HG03108 (cell line): ENCODE measurements around the gene ALDH3A1.

Source experiments
- ATAC-seq: cut with Tn5 transposase; IDR thresholded peaks from one replicate; pipeline ENCODE4 v1.9.1; 2021; ENCODE audit warnings: moderate library complexity; ENCODE audit not compliant: unreplicated experiment

ALDH3A1 gene

DNA sequence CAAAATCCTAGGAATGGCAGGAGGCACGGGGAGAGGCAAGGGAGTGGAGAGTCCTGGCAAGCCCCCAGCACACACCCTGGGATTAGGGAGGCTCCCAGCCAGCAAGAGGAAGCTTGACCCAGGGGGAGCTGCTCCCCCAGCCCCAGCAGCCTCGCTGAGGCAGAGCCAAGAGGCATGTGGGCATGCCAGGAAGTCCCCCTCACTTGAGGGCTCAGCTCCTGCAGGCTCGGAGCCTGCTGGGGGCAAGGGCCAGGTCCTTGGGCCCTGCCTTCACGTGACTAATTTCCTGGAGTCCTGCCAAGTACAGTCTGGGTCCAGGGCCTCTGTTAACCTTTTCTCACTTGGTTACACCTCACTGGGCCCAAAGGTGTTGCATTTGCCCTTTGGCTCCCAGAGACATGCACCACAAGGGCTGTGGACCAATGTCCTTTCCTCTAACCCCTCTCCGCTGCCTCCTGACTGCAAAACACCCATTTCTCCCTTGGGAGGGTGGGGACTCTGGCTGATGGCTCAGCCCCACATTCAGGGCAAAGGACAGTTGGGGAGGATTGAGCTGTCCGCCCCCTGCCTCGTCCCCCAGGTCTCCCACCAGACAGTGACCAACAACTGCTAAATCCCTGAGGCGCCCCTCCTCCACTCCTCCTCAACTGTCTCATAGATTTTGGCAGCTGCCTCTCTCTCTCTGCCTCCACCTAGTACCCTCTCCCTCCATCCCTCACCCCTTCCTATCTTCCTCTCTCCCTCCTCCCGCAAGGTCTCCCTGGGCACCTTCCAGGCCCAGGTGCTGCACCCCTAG lies 27.3 kb downstream of the ALDH3A1 start:
- no peak for ATAC-seq

DNA sequence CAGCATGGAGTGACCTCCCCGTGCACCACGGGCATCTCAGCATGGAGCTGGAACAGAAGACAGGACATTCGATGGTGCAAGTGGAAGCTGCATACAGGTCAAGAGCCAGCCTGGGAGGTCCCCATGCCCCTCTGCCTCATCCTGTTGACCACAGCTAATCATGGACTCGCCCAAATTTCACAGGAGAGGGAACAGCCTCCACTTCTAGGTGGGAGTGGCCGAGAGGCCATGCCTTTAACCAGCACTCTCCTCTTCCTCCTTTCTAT lies 28.0 kb downstream of the ALDH3A1 start:
- ATAC-seq: no peak

DNA sequence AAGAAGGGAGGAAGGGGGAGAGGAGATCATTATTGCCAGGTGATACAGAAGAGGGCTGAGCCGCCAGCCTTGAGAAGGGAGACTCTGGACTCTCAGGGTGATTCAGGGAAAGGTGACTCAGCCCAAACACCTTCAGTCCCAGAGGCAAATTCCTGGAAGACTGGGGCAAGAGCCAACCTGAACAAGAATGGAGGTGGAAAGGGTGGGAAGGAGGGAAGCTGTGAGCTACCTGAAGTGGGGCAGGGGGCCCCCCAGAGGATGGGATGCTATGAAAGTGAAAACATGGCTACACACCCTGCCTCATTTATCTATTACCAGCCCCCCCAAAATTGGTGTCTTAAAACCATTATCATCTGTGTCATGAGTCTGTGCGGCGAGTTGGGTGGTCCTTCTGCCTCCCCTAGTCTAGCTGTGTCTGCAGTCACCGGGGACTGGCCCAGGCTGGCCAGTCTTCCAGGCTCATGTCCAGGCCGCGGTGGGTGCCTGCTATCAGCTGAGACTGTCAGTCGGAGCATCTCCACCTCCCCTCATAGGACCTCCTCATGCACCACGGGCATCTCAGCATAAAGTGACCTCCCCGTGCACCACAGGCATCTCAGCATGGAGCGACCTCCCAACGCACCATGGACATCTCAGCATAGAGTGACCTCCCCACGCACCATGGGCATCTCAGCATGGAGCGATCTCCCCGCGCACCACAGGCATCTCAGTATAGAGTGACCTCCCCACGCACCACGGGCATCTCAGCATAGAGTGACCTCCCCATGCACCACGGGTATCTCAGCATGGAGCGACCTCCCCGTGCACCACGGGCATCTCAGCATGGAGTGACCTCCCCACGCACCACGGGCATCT lies 28.5 kb downstream of the ALDH3A1 start:
- no peak for ATAC-seq

DNA sequence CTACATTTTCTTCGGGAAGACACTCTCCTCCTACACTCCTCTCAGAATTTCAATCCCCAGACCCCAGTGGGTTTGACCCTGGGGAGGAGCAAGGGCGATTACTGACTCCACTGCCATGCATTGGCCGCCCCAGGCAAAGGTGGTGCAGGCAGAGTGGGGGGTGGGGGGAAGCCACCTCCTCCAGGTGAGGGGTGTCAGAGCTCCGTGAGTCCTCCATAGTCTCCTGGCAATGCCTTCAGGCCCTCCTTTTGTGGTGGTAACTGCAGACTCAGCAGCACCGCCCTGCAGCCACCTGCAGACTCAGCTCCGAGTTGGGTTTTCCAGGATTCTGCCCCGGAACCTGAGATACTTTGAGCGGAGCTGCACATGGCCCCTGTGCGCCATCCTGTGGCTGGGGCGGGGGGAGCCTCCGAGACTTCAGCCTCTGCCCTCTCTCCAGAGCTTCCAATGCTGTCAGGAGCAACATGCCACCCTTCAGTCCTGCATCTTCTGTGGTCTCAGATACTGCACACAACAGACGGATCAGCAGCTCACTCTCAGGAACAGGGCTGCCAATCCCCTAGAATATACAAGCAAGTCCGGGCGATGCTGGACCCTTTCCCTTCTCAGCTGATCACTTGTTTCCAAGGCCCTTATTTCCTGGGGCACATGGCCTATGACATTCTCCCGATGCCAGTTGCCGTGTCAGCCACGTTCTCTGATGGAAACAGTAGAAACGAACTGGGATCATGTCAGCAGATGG lies 29.3 kb downstream of the ALDH3A1 start:
- no peak for ATAC-seq

DNA sequence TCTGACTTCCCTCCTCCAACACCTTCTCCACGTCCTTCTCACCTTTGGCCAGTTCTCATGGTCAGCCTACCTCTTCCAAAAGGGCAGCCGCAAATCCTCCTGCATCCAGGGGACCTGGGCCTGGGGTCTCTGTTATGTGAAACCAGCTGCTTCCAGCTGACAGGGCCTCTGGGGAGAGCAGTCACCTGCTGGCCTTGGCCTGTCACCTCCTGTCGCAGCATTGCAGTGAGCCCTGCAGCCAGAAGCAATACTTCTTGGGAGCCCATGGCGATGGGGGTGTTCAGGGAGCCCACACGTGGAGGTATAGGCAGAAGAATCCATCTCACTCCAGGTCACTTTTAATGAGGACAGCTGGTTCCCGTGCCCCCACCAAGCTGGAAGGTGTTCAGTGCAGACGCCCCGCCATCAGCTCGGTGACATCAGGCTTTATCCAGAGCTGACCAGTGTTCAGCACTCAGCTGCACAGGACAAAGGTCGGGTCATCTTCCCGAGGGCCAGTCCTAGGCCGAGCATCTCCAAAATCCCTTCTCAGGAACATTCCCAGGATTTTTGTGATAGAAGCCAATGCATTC lies 30.0 kb downstream of the ALDH3A1 start:
- no peak for ATAC-seq

DNA sequence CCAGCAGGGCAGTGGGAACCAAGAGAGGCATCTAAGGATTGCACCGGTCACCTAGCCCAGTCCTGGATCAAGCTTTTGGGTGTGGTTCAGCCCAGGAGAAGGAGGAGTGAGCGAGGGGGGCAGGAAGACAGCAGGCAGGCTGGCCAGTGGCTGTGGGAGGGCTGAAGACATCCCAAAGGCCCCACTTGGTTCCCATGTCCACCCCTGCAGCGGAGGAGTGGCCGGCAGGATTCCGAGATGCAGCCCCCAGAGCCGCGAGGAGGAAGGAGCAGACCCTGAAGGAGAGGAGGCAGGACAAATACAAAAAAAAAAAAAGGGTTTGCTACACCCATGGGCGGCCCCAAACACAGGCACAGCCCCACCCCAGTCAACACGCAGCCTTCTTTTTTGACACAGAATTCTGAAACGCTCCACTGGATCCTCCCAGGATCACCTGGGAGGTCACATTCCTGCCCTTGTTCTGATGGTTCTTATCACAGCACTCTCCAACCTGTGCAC lies 30.6 kb downstream of the ALDH3A1 start:
- no peak for ATAC-seq

DNA sequence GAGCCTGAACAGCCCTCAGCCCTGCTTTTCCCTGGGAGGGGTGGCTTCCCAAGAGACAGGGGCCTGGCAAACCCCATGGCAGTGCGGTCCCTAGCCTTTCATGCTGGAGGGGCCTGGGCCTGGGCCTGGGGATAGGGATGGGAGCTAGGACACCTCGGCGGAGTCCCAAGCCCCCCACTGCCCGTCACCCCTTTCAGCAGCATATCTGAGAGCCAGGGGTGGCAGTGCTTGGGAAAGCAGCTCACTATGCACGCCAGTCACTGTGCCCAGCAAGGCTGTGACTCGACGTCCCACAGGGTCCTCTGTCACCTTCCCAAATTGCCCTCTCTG lies 31.1 kb downstream of the ALDH3A1 start:
- ATAC-seq: no peak

DNA sequence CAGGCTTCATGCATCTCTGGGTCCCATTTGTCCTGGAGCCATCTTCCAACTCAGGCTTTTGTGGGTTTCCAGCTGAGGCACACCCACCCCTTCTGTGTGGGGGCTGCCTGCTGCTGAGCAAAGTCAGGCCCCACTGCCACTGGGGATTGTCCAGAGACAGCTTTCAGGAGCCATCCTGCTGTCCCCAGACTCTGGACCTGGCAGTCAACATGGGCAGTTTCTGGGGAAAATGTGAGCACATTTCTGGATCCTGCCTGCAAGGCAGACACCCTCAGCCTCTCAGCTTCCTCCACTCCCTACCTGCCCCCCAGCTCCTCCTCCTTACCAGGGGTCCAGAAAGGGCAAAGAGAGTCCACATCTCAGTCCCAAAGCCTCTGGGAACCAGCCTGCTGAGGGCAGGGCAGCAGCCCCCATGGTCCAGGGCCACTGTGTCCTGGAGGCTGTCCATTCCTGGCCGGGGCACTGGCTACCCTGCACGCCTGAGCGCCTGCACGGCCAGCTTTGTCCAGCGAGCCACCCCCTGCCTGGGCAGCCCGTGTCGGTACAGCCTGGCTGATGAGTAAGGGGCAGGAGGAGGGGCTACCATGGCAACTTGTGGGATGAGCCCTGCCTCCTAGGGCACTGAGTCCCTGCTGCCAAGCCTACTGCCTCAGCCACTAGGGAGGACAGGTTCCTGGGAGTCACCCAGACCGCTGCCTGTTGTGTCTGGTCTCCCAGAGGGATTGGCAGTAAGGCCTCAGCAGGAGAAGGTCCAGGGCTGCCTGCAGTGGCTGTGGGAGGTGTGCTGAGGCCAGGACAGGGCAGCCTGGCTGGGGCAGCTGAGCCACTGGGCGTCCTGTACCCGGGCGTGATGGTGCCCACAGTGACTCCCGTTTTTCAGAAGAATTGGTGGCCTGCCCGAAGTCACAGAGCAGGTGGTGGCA lies 31.7 kb downstream of the ALDH3A1 start, which contains the start of gene SLC47A2:
Gene SLC47A2, minus strand, starts transcription at position 477 of the 923 bp plus-strand sequence. Its CDS starts 29 bp downstream, at position 448.
- ATAC-seq: no peak

DNA sequence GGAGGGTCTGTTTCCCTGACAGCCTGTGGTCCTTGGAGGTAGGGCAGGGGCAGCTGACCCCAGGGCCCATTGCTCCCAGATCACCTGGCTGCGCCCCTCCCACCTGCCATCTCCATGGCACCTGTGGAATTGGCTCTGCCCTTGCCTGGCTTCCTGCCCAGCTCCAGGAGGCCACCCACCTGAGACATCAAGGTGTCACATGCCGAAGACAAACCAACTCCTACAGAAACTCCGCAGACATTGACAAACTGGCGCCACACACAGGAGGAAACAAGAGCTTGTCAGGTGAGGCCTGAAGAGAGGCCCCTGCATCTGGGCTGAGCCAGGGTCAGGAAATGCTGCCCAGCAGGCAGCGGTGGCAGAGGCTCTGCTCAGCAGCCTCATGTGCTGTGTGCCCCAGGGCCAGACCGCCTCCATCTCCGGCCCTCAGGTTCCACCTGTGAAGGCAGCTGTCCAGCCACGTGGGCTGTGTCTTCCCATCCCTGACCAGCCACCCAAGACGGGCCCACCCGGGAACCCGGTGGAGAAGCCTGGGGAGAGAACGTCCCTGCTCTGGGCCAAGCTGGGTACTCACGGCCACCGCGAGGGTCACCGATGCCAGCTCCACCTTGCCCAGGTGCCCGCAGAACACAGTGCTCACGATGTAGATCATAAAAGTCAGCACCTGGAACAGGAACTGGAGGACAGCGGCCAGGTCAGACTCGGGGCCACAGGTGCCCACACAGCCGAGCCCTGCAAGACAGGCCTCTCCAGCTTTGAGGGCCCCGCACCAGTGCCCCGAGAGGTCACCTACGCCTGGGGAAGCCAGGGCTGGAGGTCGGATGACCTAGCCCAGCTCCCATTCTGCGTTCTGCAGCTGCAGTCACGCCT lies 33.3 kb downstream of the ALDH3A1 start:
- no peak for ATAC-seq

DNA sequence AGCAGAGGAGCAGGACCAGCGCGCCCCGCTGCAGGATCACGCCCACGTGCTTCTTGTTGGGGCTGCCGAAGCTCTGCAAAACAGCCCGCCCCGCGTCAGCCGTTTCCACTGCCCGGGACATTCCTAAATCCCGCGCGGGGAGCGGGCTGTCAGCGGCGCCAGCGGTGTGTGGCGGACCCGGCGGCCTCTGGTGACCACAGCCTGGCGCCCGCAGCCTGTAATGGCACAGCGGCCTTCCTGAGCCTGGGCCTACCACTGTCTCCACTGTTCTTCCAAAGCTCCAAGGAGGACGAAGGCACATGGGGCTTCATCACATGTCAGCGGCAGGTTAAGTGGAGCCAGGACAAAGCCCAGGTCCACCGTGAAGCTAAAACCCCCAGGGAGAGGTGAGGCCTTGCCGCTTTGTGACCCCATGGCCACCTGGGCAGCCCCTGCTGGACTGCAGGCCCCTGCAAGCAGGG lies 34.2 kb downstream of the ALDH3A1 start:
- no peak for ATAC-seq

DNA sequence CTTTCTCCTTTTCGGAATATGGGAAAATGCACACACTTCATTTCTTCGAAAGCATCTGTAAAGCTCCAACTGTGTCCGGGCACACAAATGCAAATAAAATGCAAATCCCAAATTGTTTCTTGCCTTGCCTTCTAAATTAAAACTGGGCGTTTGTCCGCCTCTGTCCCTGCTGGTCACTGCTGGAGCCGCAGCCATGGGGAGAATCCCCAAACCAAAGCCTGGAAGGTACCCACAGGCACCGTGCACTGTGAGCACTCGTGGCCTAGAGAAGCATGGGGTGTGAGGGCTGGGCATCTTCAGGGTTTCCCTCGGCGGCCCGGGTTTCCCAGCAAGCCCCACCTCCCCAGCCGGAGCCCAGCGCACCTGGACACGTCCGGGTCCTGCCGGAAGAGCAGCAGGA lies 34.6 kb downstream of the ALDH3A1 start:
- no peak for ATAC-seq

DNA sequence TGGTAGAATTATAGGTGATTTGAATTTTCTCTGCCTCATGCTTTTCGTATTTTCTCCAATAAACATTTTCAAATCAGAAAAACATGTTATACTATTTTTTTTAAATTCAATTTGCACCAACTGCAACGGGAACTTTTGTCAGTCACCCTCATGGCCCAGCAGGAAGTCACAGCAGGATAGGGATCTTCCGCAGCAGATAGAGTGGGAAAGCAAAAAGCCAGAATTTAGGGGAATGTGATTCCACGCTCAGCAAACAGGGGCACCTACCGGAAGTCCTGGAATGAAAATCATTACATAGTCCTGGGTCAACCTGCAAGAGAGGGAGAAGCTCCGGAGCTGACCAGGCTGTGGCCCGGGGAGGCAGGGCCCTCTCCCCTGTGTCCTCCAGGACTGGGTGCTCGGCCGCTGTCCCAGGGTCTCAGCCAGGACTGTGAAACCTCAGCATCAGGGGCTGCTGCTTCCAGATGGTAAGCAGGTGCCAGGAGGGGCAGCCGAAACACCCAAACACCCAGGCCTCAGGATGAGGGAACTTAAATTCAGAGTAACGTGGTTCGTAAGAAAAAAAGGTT lies 35.6 kb downstream of the ALDH3A1 start:
- no peak for ATAC-seq

DNA sequence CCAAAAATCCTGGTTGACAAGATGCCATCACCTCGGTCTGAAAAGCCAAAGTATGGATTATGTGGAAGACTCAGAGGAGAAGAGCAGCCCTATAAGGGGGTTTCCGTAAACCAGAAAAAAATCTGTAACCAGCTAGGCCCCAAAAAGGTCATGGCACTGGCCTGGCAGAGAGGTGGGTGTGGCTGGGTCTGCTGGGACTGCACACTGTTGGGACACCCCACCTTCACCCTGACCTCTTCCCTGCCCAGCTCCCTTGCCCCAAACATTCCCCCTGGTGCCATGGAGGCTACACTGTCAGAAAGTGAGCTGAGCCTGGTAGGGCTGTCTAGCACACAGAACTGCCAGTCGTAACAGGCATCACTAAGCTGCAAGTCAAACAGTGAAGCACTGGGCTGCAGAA lies 38.3 kb downstream of the ALDH3A1 start:
- no peak for ATAC-seq

DNA sequence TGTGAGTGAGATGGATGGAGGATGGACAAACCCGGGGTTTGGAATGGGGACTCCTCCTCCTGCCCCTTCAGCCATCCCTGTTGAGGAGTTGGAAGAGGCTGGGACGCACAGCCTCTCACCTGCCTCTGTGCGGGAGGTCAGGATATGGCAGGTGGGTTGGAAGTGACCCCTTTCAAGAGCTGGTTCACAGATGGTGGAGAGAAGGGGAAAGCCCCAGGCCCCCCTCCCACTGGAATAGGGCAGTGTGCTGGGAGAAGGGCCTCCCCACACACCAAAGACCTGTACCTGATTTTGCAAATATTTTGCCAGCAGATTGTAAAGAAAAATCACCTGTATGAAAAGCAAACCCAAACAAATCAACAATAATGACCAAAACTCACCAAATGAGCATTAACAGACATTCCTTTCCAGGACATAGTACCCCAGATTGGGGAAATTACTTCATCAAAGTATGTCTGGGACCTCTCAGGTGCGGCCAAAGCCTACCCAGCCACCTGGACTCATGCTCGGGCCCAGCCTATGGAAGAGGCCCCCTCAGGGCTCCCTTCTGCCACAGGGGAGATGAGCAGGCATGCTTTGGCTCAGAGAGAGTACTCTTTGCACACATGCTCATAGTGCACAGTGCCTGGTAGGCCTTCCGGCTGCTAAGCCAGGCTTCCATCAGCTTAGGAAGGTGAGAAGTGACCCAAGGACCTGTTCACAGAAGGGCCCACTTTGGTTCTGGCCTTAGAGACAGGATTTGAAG lies 39.5 kb downstream of the ALDH3A1 start:
- no peak for ATAC-seq

DNA sequence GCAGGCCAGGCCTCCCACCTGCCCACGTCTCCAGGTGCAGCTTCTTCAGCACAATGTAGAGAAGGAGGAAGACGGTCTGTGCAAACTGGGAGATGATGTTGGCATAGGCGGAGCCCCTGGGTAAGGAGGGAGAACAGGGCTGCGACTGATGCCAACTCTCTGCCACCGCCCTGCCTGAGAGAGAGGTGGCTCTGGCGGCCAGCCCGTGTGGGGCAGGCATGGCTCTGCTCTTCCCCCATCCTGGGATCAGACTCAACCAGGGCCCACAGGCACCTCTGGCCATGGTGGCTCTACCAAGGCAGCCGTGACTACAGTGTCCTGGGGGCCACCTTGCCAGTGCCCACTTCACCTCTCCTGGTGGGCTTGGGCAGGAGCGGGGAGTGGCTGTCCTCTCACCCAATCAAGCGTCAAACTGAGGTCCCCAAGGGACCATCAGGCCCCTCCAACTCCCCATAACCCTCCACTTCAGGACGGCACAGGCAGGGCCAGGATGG lies 40.3 kb downstream of the ALDH3A1 start:
- no peak for ATAC-seq

DNA sequence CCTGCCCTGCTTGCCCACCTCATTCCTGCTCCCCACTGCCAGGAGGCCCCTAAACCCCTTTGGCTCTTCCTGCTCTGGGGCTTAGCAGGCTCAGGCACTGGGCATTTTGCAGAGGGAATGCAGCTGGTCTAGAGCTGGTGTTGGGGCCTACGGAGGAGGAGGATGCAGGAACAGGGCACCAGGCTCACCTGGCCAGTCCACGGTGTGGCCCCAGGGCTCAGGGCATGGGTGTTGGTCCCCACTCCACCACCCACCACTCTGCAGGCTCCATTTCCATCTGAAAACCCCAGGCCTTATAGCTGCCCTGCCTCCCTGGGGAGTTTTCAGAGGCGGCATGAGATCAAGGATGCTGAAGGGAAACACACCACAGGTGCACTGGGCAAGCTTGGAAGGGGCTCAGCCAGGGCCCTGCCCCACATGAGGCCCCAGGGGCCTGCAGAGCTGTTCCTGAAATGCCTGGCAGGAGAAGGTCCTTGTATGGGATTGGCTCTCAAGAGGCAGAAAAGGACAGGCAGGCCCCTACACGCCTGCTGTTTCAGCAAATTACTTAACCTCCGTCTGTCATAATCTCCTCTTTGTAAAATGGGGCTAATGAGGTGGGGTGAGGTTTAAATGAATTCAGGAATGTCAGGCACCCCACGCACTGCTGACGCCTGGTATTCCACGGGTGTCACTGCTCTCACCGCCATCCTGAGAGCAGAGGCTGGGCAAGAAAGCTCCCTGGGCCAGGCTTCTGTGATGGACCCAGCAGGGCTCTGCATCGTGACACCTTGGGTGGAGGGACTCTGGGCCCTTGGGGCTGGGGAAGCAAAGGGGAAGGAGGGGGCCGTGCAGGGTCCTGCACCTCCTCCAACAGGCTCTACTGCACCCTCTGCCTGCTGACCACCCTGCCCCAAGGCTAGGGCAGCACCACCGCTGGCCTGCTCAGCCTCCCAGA lies 41.0 kb downstream of the ALDH3A1 start:
- ATAC-seq: no peak
